ENCODE measurements around the gene KIF13A. TPM values are rescaled to one million over a fixed set of nuclear protein-coding genes. Genes with fewer than 3 reads are reported as not detected.

Gene KIF13A
- total RNA-seq, 3 donors from 2014 or later (not counting 1 experiment from before 2014, with no cell fraction given): 15.0 to 26.4 (median 19.5) TPM

- no peak overlapping the region for H3K27ac ChIP-seq (ENCODE audit: low read length)
- 97% methylated on average over 2 of the region's 3 CpGs for WGBS (ENCODE audit: insufficient coverage)
- Mint-ChIP-seq H3K4me1 (no peaks in the 10 kb centered on the region), H3K27me3 (ENCODE audit: low read depth in 2 of 2) (no peaks in the 10 kb centered on the region), H3K27ac (no peak overlapping the region), H3K4me3 (no peak overlapping the region), H3K36me3 (no peaks in the 10 kb centered on the region), H3K9me3 (no peaks in the 10 kb centered on the region)
- intact Hi-C loops (cut with micrococcal nuclease): no loop called here
- no peak overlapping the region for H3K4me3 ChIP-seq (ENCODE audit: low read length)
- TF ChIP-seq, protein P1, sequence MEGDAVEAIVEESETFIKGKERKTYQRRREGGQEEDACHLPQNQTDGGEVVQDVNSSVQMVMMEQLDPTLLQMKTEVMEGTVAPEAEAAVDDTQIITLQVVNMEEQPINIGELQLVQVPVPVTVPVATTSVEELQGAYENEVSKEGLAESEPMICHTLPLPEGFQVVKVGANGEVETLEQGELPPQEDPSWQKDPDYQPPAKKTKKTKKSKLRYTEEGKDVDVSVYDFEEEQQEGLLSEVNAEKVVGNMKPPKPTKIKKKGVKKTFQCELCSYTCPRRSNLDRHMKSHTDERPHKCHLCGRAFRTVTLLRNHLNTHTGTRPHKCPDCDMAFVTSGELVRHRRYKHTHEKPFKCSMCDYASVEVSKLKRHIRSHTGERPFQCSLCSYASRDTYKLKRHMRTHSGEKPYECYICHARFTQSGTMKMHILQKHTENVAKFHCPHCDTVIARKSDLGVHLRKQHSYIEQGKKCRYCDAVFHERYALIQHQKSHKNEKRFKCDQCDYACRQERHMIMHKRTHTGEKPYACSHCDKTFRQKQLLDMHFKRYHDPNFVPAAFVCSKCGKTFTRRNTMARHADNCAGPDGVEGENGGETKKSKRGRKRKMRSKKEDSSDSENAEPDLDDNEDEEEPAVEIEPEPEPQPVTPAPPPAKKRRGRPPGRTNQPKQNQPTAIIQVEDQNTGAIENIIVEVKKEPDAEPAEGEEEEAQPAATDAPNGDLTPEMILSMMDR (IDR thresholded peaks at IDR 0.05): no peak
- ATAC-seq (no peak), DNase-seq (no peak)
- H3K9me3 ChIP-seq (ENCODE audit: control insufficient read depth, insufficient read depth, low read length): no peaks in the 10 kb centered on the region
- no peaks in the 10 kb centered on the region for H3K36me3 ChIP-seq (ENCODE audit: control insufficient read depth, insufficient read depth, low read length)
- H3K4me1 ChIP-seq (ENCODE audit: control insufficient read depth, insufficient read depth, low read length): no peaks in the 10 kb centered on the region
- H3K27me3 ChIP-seq (ENCODE audit: control insufficient read depth, insufficient read depth, low read length): no peaks in the 10 kb centered on the region
These were observed 109.5 kb downstream of the KIF13A start for GRCh38 chr6:17877895-17878440.

DNA sequence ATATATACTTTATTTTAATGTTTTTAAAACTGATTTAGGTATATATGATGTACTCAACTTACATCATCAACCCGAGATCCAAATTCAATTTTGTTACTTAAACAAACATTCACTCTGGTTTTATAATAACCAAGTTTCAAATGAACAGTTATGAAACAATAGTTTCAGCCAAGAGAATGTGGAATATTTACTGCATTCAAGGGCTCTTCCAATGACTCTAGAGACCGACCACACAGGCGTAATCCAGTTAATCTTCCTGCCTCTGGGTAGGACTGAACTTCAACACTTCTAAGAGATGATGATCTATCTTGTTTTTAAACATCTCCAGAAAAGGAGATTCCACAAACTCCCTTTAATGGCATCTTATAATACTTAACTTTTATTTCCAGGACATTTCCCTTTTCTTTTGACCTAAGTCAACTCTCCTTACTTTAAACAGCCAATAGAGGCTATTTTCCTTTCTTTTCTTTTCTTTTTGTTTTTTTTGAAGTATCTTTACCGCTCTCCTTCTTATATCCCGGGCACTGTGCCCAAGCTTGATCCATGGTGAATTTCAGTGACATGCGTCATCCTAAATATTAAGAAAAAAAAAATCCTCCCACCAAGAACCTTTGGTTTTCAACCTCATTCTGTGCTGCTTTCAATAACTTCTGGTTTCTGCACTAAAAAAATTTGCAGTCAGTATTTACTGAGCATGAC is 110.1 kb downstream of the KIF13A start:
- no peaks in the 10 kb centered on the region for H3K36me3 ChIP-seq (ENCODE audit: control insufficient read depth, insufficient read depth, low read length)
- Mint-ChIP-seq H3K9me3 (no peaks in the 10 kb centered on the region), H3K36me3 (no peaks in the 10 kb centered on the region), H3K27ac (no peak overlapping the region), H3K4me1 (no peaks in the 10 kb centered on the region), H3K4me3 (no peak overlapping the region), H3K27me3 (ENCODE audit: low read depth in 2 of 2) (no peaks in the 10 kb centered on the region)
- WGBS (ENCODE audit: insufficient coverage): 93% methylated on average over 5 of the region's 6 CpGs
- H3K27ac ChIP-seq (ENCODE audit: low read length): no peak overlapping the region
- H3K9me3 ChIP-seq (ENCODE audit: control insufficient read depth, insufficient read depth, low read length): no peaks in the 10 kb centered on the region
- H3K4me3 ChIP-seq (ENCODE audit: low read length): no peak overlapping the region
- intact Hi-C loops (cut with micrococcal nuclease): no loop called here
- TF ChIP-seq, protein P1 (IDR thresholded peaks at IDR 0.05): no peak
- no peaks in the 10 kb centered on the region for H3K4me1 ChIP-seq (ENCODE audit: control insufficient read depth, insufficient read depth, low read length)
- no peaks in the 10 kb centered on the region for H3K27me3 ChIP-seq (ENCODE audit: control insufficient read depth, insufficient read depth, low read length)
- DNase-seq (no peak), ATAC-seq (no peak)

GRCh38 chr6:17874753-17875152 is 112.7 kb downstream of the KIF13A start:
- Mint-ChIP-seq H3K4me1 (no peaks in the 10 kb centered on the region), H3K4me3 (no peak overlapping the region), H3K36me3 (no peaks in the 10 kb centered on the region), H3K9me3 (no peaks in the 10 kb centered on the region), H3K27me3 (ENCODE audit: low read depth in 2 of 2) (no peaks in the 10 kb centered on the region), H3K27ac (no peak overlapping the region)
- TF ChIP-seq, protein P1 (IDR thresholded peaks at IDR 0.05): no peak
- no peak for ATAC-seq
- H3K27me3 ChIP-seq (ENCODE audit: control insufficient read depth, insufficient read depth, low read length): no peaks in the 10 kb centered on the region
- no peak overlapping the region for H3K27ac ChIP-seq (ENCODE audit: low read length)
- intact Hi-C loops (cut with micrococcal nuclease): no loop called here
- no peak overlapping the region for H3K4me3 ChIP-seq (ENCODE audit: low read length)
- DNase-seq: no peak
- H3K9me3 ChIP-seq (ENCODE audit: control insufficient read depth, insufficient read depth, low read length): no peaks in the 10 kb centered on the region
- WGBS (ENCODE audit: insufficient coverage): 77% methylated on average over 10 of the region's 10 CpGs
- no peaks in the 10 kb centered on the region for H3K36me3 ChIP-seq (ENCODE audit: control insufficient read depth, insufficient read depth, low read length)
- H3K4me1 ChIP-seq (ENCODE audit: control insufficient read depth, insufficient read depth, low read length): no peaks in the 10 kb centered on the region

DNA sequence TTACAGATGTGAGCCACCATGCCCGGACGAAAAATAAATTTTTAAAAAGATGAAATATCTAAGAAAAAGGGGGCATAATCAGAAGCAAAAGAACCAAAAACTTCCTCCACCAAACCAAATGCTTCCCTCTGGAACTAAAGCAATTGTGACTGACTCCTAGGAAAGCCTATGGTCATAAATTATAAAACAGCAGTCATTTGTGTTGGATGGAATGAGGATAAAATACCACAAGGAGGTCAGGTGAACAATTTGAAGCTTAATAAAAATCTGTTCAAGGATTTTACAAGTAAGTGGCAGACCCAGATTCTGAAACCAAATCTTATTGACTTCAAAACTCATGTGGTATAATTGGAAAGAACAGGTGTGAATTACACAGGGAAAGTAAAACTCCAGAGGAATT is 114.5 kb downstream of the KIF13A start:
- DNase-seq (no peak), ATAC-seq (no peak)
- no peaks in the 10 kb centered on the region for H3K27me3 Mint-ChIP-seq (ENCODE audit: low read depth in 2 of 2)
- intact Hi-C loops (cut with micrococcal nuclease): no loop called here
- Histone ChIP-seq H3K36me3 (ENCODE audit: control insufficient read depth, insufficient read depth, low read length) (no peaks in the 10 kb centered on the region), H3K4me1 (ENCODE audit: control insufficient read depth, insufficient read depth, low read length) (no peaks in the 10 kb centered on the region), H3K9me3 (ENCODE audit: control insufficient read depth, insufficient read depth, low read length) (no peaks in the 10 kb centered on the region), H3K27ac (ENCODE audit: low read length) (no peak overlapping the region), H3K4me3 (ENCODE audit: low read length) (no peak overlapping the region), H3K27me3 (ENCODE audit: control insufficient read depth, insufficient read depth, low read length) (no peaks in the 10 kb centered on the region)
- H3K4me3 Mint-ChIP-seq: no peak overlapping the region
- no peaks in the 10 kb centered on the region for H3K9me3 Mint-ChIP-seq
- TF ChIP-seq, protein P1 (IDR thresholded peaks at IDR 0.05): no peak
- WGBS (ENCODE audit: insufficient coverage): 100% methylated on average over 2 of the region's 2 CpGs
- no peaks in the 10 kb centered on the region for H3K36me3 Mint-ChIP-seq
- no peak overlapping the region for H3K27ac Mint-ChIP-seq
- no peaks in the 10 kb centered on the region for H3K4me1 Mint-ChIP-seq

Measured in natural killer cell (primary cell).